ENCODE results near the gene IFRD1.

Gene IFRD1

GRCh38 chr7:112487457-112488263 lies 37.4 kb downstream of the IFRD1 start:
- DNase-seq (ENCODE audit: low spot score): no peak

GRCh38 chr7:112488264-112488552 lies 37.9 kb downstream of the IFRD1 start:
- no peak for DNase-seq (ENCODE audit: low spot score)

DNA sequence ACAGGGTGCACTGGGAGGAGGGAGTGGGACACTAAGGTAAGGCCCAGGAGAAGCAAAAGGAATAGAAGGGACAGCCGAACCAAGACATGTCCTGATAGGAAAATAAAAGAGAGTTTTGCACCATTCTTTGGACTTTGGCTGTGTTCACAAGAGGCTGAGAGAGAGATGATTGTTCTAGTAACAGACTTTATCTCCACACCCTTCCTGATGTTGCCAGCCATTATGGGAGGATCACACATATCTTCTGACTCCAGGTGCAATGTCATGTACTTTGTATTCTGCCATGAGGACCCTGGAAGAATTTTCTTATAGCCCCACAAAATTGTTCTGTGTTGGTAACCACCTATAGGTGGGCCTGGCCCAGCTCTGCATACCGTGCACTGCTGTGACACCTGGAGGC lies 41.9 kb downstream of the IFRD1 start:
- no peak for DNase-seq (ENCODE audit: low spot score)

DNA sequence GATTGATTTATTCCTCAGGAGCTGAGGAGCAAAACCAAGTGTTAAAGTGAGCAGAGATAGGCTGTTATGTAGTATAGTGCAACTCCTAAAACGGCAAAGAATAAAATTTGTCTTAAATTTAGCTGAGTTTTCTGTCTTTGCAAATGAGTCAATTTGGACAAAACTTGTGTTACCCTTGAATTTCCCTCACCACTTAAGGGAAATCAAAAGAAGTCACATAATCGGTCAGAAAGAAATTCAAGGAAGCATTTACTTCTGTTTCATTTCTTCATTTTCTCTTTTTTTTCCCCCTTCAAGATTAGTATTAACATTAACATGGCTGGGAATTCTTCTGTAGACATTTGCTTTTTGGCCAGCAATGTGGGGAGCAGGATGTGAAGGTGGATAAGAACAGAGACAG lies 44.4 kb downstream of the IFRD1 start:
- no peak for DNase-seq (ENCODE audit: low spot score)

GRCh38 chr7:112495156-112495788 lies 45.0 kb downstream of the IFRD1 start:
- no peak for DNase-seq (ENCODE audit: low spot score)

DNA sequence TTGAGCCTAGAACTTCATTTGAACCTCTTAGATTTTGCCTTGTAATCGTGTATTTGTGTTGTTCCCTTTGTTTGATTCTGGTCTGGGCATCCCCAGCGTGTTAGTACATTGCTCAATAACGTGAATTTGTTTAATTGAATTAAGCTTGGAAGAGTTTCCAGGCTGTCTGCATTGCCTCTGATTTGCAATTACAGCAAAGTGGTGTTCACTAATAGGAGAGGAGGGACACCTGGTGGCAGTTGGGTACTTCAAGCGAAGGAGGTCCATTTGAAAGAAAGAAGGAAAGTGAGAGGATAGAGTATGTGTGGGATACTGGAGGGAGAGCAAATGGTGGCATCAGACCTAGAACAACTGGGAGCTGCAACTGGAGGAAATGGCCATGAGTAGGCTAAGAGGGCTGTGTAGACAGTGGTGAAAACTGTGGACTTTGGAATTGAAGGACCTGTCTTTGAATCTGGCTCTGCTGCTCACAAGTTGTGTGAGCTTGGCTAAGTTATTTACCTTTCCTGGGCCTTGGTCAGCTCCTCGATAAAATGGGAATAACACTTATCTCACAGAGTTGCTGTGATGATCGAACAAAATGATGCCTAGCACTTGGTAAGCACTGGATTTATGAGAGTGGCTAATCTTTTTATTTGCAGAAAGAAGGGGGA lies 45.7 kb downstream of the IFRD1 start:
- DNase-seq (ENCODE audit: low spot score): peak; percentile 28

DNA sequence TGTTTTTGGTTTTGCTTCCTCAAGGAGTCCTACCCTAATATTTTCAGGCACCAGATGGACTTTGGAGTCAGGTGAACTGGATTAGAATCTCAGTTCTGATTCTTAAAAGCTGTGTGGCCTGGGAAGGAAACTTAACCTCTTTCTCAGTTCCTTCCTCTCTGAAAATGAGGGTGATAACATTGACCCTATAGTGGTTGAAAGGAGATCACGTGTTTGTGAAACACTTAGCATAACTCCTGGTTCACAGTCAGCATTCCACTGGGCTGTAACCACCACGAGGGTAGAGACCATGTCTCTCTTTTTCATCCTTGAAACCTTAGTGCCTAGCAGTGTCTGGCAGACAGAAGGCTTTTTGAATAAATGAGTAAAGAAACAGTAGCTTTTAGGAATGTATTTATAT lies 47.2 kb downstream of the IFRD1 start:
- DNase-seq (ENCODE audit: low spot score): no peak

DNA sequence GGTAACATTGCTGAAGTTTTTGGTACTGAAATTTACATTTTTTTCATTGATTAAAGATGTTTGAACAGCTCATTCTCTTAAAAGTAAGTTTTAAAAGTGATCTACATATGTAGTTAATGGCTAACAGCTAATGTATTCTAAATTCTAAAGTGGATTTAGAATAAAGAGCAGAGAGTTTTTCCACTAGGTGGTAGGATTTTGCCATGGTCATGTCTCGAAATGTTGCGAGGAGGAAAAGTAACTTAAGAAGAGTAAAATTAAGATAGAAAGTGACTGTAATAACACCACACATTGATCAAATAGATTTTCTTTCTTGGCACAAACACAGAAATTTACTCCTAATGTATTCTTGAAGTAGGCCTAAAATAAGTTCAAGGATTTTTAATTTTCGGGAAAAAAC lies 50.4 kb downstream of the IFRD1 start:
- no peak for DNase-seq (ENCODE audit: low spot score)

DNA sequence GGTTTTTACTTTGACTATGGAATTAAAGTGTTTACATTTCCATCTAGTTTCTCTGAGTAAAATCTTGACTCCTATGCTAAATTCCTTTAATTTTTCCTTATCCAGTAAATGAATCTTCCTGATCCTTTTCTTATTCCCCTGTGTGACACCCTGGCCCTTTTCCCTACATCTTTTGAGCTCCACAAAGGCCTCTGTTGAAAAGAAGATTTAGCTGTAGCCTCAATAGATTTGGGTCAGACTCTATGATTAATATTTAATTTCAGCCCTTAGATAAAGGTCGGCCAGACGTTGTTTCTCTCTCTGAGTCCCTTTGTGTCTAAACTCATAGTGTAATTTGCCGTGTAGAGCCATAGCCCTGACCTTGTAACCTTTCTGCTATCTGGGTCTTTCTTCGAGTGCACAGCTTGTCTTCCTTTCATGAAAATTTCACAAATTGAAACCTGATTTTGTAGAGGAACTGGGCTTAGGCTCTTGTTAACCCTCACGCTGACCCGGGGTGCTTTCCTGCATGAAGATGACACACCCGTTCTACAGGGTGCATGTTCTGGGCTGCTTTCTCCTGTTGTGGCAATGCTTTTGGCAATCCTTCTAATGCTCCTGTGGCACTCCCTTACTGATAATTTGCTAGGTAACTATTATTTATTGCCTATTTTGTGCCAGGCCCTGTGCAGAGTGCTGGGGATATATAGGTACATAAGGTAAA lies 51.7 kb downstream of the IFRD1 start:
- no peak for DNase-seq (ENCODE audit: low spot score)

DNA sequence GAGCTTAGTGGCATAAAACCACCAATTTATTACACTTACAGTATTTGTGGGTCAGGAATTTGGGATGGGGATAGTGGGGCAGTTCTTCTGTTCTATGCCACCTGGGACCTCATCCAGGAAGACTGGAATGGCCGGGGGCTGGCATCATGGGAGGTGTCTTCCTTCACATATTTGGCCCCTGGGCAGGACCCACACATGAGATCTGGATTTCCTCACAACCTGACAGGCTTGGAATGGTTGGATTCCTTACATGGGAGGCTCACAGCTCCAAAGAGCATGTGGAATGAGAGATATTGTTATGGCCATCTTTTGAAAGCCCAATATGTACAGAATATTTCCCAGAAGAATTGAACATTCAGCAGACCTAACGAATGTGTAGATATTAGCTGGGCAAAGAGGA lies 52.4 kb downstream of the IFRD1 start:
- no peak for DNase-seq (ENCODE audit: low spot score)

- DNase-seq (ENCODE audit: low spot score): no peak
Measured at GRCh38 chr7:112503361-112503972, 53.2 kb downstream of the IFRD1 start.

- no peak for DNase-seq (ENCODE audit: low spot score)
Measured at GRCh38 chr7:112504093-112504695, 53.9 kb downstream of the IFRD1 start.

DNA sequence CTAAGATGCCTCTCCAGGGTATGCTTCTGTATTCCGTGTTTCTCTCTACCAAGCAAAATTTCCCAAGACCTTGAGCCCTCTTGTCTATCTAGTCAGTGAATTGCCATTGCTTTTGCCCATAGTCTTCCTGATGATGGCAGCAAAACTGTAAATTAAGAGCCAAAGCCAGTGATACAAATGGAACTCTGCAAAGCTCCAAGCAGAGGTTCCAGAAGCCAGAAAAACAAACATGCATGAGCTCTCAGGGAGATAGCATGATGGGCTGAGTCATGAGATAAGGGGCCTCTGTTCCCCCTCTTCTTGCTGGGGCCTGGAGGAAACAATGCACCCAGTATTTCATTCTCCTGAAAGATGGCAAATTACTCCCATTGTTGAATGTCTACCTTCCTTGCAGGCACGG lies 55.2 kb downstream of the IFRD1 start:
- no peak for DNase-seq (ENCODE audit: low spot score)

GRCh38 chr7:112508404-112508803 lies 58.1 kb downstream of the IFRD1 start:
- DNase-seq (ENCODE audit: low spot score): no peak

GRCh38 chr7:112509402-112509801 lies 59.1 kb downstream of the IFRD1 start:
- no peak for DNase-seq (ENCODE audit: low spot score)

DNA sequence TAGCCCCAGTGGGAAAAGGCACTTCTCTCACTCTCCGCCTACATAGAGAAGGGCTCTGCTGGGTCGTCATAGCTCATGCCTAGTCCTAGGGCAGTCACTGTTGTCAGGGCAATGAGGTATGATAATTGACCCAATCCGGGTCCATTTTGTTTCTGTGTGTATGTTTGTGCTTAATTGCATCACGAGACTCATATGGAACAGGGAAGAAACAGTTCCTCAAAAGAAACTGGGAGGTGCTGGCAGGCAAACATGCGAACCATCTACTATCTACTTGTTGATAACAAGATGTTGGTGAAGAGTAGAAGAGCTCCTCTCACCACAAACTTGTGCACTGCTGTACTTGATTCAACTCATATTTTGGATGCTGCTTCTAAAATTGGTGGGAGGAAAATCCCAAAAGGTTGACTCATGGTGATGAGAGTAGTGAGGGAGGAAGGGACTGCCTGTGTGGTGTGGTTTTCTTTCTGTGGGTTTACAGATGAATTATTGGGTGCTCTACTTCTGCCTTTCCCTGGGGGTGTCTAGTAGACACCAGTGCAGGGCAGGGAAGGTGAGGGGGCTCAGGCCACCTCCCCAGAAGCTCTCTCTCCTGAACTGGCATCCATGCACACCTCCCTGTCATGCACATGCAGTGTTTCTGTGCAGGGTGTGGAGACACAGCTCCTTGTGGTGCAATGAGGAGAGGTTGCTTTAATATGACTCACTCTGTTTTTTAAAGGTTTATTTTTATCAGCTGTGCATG lies 59.9 kb downstream of the IFRD1 start:
- DNase-seq (ENCODE audit: low spot score): no peak

DNA sequence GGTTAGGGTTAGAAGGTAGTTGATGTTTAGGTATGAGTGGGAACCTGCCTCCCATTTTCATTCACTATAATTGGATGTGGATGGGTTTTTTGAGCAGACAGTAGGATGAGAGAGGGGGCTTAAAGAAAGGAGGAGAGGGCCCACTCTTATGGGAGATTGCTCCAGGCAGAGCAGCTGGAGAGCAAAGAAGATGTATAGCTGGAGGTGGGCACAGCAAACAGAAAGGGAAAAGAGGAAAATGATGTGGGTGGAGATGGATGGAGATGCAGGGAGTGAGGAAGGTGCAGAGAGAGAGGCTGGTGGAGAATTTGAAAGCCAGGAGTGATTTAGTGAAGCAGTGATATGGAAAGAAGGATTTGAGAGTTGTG lies 60.5 kb downstream of the IFRD1 start:
- DNase-seq (ENCODE audit: low spot score): no peak

DNA sequence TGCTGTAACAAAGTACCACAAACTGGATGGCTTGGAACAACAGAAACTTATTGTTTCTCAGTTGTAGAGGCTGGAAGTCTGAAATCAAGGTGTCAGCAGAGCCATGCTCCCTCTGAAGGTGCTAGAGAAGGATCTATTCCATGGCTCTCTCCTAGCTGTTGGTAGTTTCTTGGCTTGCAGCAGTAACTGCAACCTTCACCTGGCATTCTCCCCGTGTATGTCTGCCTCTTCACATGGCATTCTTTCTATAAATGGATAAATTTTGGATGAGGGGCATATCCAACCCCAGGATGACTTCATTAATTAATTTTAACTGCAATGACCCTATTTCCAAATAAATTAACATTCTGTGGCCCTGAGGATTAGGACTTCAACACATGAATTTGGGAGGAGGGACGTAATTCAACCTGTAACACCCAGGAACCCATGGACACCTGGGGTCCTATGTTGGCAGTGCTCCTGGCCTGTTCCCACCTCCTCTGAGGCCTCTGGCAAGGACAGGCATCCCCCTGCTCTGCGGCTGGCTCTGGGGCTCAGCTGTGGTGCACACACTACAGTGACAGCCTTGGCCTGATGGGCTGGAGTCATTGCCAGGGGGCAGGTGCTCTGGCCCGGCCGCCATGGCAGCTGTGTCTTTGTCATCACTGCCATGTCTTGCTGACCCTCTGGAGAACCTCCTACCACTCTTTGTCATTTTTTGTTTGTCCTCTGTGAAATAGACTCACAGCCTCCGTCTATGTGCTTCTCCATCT lies 61.4 kb downstream of the IFRD1 start:
- no peak for DNase-seq (ENCODE audit: low spot score)

- DNase-seq (ENCODE audit: low spot score): no peak
Measured at GRCh38 chr7:112512451-112513210, 62.4 kb downstream of the IFRD1 start.

GRCh38 chr7:112515989-112516388 lies 65.7 kb downstream of the IFRD1 start:
- no peak for DNase-seq (ENCODE audit: low spot score)
